ENCODE data around the gene CEP170B.

Gene CEP170B

DNA sequence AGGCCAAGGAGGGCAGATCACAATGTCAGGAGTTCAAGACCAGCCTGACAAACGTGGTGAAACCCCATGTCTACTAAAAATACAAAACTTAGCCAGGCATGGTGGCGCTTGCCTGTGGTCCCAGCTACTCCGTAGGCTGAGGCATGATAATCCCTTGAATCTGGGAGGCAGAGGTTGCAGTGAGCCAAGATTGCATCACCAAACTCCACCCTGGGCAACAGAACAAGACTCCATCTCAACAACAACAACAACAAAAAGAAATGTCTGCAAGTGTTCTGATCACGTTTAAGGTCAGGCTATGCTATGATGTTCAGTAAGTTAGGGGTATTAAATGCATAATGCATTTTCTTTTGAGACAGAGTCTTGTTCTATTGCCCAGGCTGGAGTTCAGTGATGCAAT, 52.9 kb downstream of the CEP170B start:
- no peak for TF ChIP-seq EP300 (IDR thresholded peaks at IDR 0.05; ENCODE audit: borderline replicate concordance)
- no peak for TF ChIP-seq FOXM1 (IDR thresholded peaks at IDR 0.05; ENCODE audit: borderline replicate concordance, low read depth)
- TF ChIP-seq TCF12 (IDR thresholded peaks at IDR 0.05; ENCODE audit: low read depth): no peak

DNA sequence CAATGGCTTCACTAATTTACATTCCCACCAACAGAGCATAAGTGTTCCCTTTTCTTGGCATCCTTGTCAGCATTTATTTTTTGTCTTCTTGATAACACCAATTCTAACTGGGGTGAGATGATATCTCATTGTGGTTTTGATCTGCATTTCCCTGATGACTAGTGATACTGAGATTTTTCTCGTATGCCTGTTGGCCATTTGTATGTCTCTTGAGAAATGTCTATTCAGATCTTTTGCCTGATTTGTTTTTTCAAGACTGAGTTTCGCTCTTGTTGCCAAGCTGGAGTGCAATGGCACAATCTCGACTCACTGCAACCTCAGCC, 54.9 kb downstream of the CEP170B start:
- TF ChIP-seq CEBPB (IDR thresholded peaks at IDR 0.05): no peak
- TF ChIP-seq EP300 (IDR thresholded peaks at IDR 0.05; ENCODE audit: borderline replicate concordance): no peak
- TF ChIP-seq TEAD4 (IDR thresholded peaks at IDR 0.05): no peak

DNA sequence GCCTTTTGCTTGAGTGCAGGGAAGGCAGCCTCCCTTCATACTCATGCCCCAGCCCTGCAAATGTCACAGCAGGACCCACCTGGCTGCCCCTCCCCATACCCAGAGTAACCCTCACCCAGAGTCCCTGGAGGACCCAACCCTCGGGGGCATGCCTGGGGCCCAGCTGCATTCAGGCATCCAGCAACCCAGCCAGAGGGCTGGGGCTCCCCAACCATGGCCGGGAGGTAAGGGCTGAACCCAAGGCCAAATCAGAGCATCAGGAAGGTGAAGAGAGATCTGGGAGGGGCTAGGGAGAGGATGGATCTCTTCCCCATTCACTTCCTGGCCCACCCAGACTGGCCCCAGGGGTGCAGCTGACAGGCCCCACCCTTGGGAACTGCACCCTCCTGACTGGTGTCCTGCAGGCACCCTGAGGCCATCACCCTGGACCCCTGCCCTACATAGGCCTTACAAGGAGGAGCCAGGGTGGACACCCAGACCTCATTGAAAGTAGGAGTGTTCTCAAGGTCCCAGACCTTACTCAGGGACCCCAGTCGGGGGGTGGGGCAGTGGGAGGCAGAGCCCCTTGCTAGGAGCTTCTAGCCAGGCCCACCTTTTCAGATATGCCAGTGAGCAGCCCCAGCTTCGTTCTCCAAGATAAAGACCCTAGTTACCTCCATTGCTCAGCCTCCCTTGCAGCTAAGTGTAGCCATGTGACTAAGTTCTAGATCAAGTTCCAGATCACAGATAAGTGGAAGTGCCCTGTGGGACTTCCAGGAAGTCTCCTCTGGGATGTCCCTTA, 58.8 kb downstream of the CEP170B start:
- TF ChIP-seq CEBPB (IDR thresholded peaks at IDR 0.05) (no peak), TEAD4 (IDR thresholded peaks at IDR 0.05) (no peak), CREB1 (IDR thresholded peaks at IDR 0.05; ENCODE audit: low read depth) (no peak), EP300 (IDR thresholded peaks at IDR 0.05; ENCODE audit: borderline replicate concordance) (no peak), FOXM1 (IDR thresholded peaks at IDR 0.05; ENCODE audit: borderline replicate concordance, low read depth) (no peak), YY1 (IDR thresholded peaks at IDR 0.05; ENCODE audit: low read depth) (no peak), TAF1 (IDR thresholded peaks at IDR 0.05; ENCODE audit: low read depth) (no peak), TCF12 (IDR thresholded peaks at IDR 0.05; ENCODE audit: low read depth) (no peak), ZBTB7A (IDR thresholded peaks at IDR 0.05; ENCODE audit: low read depth) (no peak), EGR1 (IDR thresholded peaks at IDR 0.05) (no peak), NFIC (IDR thresholded peaks at IDR 0.05) (no peak), RAD21 (IDR thresholded peaks at IDR 0.05; ENCODE audit: low read depth) (no peak)
- TF ChIP-seq, protein P1, sequence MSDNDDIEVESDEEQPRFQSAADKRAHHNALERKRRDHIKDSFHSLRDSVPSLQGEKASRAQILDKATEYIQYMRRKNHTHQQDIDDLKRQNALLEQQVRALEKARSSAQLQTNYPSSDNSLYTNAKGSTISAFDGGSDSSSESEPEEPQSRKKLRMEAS (IDR thresholded peaks at IDR 0.05): no peak
- TF ChIP-seq, protein P2, sequence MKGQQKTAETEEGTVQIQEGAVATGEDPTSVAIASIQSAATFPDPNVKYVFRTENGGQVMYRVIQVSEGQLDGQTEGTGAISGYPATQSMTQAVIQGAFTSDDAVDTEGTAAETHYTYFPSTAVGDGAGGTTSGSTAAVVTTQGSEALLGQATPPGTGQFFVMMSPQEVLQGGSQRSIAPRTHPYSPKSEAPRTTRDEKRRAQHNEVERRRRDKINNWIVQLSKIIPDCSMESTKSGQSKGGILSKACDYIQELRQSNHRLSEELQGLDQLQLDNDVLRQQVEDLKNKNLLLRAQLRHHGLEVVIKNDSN (IDR thresholded peaks at IDR 0.05): no peak
- TF ChIP-seq, protein P3, sequence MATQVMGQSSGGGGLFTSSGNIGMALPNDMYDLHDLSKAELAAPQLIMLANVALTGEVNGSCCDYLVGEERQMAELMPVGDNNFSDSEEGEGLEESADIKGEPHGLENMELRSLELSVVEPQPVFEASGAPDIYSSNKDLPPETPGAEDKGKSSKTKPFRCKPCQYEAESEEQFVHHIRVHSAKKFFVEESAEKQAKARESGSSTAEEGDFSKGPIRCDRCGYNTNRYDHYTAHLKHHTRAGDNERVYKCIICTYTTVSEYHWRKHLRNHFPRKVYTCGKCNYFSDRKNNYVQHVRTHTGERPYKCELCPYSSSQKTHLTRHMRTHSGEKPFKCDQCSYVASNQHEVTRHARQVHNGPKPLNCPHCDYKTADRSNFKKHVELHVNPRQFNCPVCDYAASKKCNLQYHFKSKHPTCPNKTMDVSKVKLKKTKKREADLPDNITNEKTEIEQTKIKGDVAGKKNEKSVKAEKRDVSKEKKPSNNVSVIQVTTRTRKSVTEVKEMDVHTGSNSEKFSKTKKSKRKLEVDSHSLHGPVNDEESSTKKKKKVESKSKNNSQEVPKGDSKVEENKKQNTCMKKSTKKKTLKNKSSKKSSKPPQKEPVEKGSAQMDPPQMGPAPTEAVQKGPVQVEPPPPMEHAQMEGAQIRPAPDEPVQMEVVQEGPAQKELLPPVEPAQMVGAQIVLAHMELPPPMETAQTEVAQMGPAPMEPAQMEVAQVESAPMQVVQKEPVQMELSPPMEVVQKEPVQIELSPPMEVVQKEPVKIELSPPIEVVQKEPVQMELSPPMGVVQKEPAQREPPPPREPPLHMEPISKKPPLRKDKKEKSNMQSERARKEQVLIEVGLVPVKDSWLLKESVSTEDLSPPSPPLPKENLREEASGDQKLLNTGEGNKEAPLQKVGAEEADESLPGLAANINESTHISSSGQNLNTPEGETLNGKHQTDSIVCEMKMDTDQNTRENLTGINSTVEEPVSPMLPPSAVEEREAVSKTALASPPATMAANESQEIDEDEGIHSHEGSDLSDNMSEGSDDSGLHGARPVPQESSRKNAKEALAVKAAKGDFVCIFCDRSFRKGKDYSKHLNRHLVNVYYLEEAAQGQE (IDR thresholded peaks at IDR 0.05; ENCODE audit: low read depth): no peak

DNA sequence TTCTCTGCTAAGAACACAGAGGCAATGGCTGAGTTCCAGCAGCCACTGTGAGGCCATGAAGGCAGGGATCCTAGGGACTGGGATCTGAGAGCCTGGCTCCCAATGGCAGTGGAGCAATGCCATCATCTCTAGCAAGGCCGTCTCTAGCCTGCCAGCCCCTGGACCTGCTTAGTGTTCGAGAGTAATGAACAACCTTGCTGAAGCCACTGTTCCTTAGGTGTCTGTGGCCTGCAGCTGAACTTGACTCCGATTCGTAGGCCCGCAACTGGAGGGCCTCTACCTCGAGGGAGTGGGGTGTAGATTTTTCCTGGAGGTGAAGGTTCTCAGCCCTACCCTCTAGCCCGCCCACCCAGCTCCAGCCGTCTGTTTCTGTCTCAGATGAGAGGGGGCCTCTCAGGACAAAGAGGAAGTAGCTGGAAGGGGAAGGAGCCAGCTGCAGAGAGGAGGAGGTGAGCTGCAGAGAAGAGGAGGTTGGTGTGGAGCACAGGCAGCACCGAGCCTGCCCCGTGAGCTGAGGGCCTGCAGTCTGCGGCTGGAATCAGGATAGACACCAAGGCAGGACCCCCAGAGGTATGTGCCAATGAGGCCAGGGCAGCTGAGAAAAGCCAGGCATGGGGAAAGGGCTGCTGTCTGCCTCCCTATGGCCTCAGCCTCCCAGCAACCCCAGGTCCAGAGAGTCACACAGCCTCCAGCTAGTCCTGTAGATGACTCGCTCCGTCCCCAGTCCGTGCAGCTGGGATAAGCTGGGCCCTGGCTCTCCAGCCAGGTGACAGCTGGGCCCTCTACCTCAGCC, 59.5 kb downstream of the CEP170B start, which contains the start of gene PLD4:
TSS of gene PLD4 (plus strand) at position 459 of the 793 bp plus-strand sequence. CDS start 2,262 bp downstream, outside the sequence.
- TF ChIP-seq, protein P3 (IDR thresholded peaks at IDR 0.05; ENCODE audit: low read depth): no peak

DNA sequence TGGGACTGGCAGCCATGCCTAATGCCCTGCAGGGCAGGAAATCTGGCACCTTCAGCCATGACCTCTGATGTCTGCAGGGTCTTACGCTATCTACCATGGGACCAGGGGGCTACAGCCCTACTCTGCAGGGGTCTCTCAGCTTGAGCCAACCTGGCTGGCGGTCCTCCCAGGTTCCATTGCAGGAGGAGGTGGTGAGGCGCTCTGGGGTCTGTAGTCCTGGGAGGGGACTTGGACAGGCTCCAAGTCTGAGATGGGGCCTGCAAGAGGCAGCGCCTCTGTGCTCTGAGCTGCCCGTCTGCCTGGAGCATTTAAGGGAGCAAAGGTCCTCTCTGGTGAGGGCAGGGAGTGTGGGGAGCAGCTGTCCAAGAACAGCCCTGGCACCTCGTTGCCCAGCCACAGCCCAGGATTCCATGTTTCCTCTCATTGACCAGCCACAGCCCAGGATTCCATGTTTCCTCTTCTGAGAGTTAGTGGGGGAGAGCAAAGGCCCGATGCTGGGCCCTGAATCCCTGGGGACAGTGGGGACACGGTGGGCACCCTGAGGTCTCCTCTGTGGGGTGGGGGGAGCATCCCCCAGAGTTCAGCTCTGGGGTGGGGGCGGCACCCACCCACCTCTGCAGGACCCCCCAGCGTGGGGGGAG, 60.3 kb downstream of the CEP170B start:
- TF ChIP-seq EGR1 (IDR thresholded peaks at IDR 0.05) (no peak), ZBTB7A (IDR thresholded peaks at IDR 0.05; ENCODE audit: low read depth) (no peak; the same call in 1 of the 2 replicates), FOXM1 (IDR thresholded peaks at IDR 0.05; ENCODE audit: borderline replicate concordance, low read depth) (no peak), CEBPB (IDR thresholded peaks at IDR 0.05) (no peak), RAD21 (IDR thresholded peaks at IDR 0.05; ENCODE audit: low read depth) (no peak), EP300 (IDR thresholded peaks at IDR 0.05; ENCODE audit: borderline replicate concordance) (no peak), NFIC (IDR thresholded peaks at IDR 0.05) (no peak), TEAD4 (IDR thresholded peaks at IDR 0.05) (no peak), TAF1 (IDR thresholded peaks at IDR 0.05; ENCODE audit: low read depth) (no peak)
- TF ChIP-seq, protein P2 (IDR thresholded peaks at IDR 0.05): no peak
- TF ChIP-seq, protein P1 (IDR thresholded peaks at IDR 0.05): no peak
